ENCODE data around the gene PALB2. TPM values are rescaled to one million over a fixed set of nuclear protein-coding genes. Genes with fewer than 3 reads are reported as not detected.

PALB2 gene
- total RNA-seq, 1 experiment from 2014 or later: 19.7 TPM

DNA sequence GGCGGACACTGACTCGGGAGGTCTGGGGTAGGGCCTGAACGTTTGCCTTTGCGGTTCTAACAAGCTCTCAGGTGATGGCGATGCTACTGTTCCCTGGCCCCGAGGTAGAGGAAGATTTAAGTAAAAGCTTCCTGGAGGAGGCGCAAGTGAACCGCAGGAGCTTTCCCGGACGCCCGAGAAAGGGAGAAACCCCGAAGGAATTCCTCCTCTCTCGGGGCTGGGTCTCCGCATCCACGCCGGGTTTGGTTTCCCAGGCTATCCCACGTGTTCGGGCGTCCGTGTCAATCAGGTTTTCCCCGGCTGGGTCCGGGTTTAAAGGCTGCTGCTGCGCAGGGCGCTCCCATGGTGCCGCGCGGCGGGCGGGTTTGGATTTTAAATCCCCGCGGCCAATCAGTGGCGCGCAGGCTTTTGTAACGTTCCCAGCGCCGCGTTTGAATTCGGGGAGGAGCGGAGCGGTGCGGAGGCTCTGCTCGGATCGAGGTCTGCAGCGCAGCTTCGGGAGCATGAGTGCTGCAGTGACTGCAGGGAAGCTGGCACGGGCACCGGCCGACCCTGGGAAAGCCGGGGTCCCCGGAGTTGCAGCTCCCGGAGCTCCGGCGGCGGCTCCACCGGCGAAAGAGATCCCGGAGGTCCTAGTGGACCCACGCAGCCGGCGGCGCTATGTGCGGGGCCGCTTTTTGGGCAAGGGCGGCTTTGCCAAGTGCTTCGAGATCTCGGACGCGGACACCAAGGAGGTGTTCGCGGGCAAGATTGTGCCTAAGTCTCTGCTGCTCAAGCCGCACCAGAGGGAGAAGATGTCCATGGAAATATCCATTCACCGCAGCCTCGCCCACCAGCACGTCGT lies 37.5 kb upstream of the PALB2 start, which contains the start of gene PLK1:
Gene PLK1 (plus strand): TSS at position 460 of the 844 bp plus-strand sequence. CDS start 44 bp downstream, at position 504.
- Histone ChIP-seq H3K27ac (ENCODE audit: low read length) (peak within 1 kb of the TSS; percentile 78), H3K4me1 (ENCODE audit: low read length) (peaks cover 19% of the 10 kb centered on the region), H3K36me3 (ENCODE audit: insufficient read depth, low read length) (peaks cover 32% of the 10 kb centered on the region), H3K9ac (ENCODE audit: low read length) (peak within 1 kb of the TSS; percentile 94), H4K20me1 (ENCODE audit: insufficient read depth, low read depth, low read length) (0 out of 2 replicates have a peak, but pooled peaks cover 9% of the 10 kb centered on the region), H3K79me2 (ENCODE audit: low read length) (peaks cover 42% of the 10 kb centered on the region), H3K4me3 (ENCODE audit: low read length) (peak within 1 kb of the TSS; percentile 89), H3K9me3 (ENCODE audit: low read length) (no peaks in the 10 kb centered on the region), H3K4me2 (ENCODE audit: low read depth, low read length, poor library complexity, severe bottlenecking) (peak within 1 kb of the TSS; percentile 85), H3K9me2 (replicated peaks; ENCODE audit: insufficient read depth, low read length) (no peaks in the 10 kb centered on the region), H3K27me3 (ENCODE audit: low read length) (no peaks in the 10 kb centered on the region), H2AFZ (ENCODE audit: low read length) (peak within 1 kb of the TSS; percentile 70; the same call in 1 of the 2 replicates)
- DNase-seq: peak; percentile 96

DNA sequence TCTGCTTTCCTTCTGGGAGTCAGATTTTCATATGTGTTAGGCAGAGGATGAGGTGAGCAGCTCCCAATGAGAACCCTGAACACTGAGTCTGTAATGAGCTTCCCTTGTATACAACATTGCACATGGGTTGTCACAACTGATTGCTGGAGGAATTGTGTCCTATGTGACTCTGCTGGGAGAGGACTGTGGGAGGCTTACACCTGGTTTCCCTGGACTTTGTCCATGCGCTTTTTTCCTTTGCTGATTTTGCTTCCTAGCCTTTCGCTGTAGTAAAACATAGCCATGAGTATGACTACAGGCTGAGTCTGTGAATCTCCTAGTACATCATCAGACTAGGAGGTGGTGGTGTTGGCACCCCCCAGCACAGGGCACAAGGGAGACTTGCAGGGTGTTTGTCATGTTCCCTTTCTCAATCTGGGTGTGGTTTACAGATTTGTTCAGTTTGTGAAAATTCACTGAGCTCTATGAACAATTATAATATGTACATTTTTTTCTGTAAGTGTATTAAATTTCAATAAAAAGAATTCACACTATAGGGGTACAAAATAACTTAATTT lies 35.9 kb upstream of the PALB2 start:
- no peaks in the 10 kb centered on the region for H3K27me3 ChIP-seq (ENCODE audit: low read length)
- H3K27ac ChIP-seq (ENCODE audit: low read length): peak overlapping the region; percentile 47
- peaks cover 19% of the 10 kb centered on the region for H3K4me1 ChIP-seq (ENCODE audit: low read length)
- no peak overlapping the region for H2AFZ ChIP-seq (ENCODE audit: low read length)
- no peak overlapping the region for H3K9ac ChIP-seq (ENCODE audit: low read length)
- no peak overlapping the region for H3K4me2 ChIP-seq (ENCODE audit: low read depth, low read length, poor library complexity, severe bottlenecking)
- H3K79me2 ChIP-seq (ENCODE audit: low read length): peaks cover 34% of the 10 kb centered on the region
- no peaks in the 10 kb centered on the region for H3K9me3 ChIP-seq (ENCODE audit: low read length)
- no peak overlapping the region for H3K4me3 ChIP-seq (ENCODE audit: low read length)
- H3K9me2 ChIP-seq (replicated peaks; ENCODE audit: insufficient read depth, low read length): no peaks in the 10 kb centered on the region
- peaks cover 22% of the 10 kb centered on the region; the same call in 1 of the 2 replicates for H3K36me3 ChIP-seq (ENCODE audit: insufficient read depth, low read length)
- 0 out of 2 replicates have a peak, but pooled peaks cover 9% of the 10 kb centered on the region for H4K20me1 ChIP-seq (ENCODE audit: insufficient read depth, low read depth, low read length)
- no peak for DNase-seq

DNA sequence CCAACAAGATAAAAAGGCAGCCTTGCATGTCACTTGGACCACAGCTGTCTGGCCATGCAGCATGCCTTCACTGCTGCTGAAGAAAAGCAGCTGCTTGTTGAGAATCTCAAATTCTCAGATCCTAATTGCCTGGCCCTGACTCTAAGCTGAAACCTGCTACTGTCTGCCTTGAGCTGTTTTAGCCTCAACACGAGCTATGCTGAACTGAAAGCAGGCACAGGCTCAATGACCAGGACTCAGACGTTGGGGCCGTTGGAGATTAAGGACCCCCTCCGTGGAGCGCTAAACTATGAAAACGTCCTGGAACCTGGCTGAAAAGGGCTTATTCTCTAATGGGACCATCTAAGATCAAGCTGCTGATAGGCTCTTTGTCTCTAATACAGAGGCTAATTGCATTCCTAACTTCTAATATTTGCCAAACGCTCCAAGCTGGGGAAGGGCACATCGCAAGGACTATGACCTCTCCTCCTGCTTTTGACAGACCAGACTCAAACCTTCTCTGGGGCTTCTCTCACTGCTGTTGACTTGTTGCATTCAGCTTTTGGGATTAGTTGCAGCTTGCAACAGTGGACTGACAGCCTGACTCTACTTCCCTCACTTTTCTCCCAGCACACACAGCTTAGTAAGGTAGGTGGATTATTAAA lies 33.0 kb upstream of the PALB2 start:
- H3K79me2 ChIP-seq (ENCODE audit: low read length): peaks cover 4% of the 10 kb centered on the region
- H3K4me2 ChIP-seq (ENCODE audit: low read depth, low read length, poor library complexity, severe bottlenecking): no peak overlapping the region
- H3K36me3 ChIP-seq (ENCODE audit: insufficient read depth, low read length): peaks cover 6% of the 10 kb centered on the region; the same call in 1 of the 2 replicates
- no peaks in the 10 kb centered on the region for H3K9me2 ChIP-seq (replicated peaks; ENCODE audit: insufficient read depth, low read length)
- H3K27me3 ChIP-seq (ENCODE audit: low read length): no peaks in the 10 kb centered on the region
- H3K4me1 ChIP-seq (ENCODE audit: low read length): peaks cover 16% of the 10 kb centered on the region
- no peak overlapping the region for H3K4me3 ChIP-seq (ENCODE audit: low read length)
- no peak overlapping the region for H2AFZ ChIP-seq (ENCODE audit: low read length)
- DNase-seq: no peak
- H4K20me1 ChIP-seq (ENCODE audit: insufficient read depth, low read depth, low read length): no peaks in the 10 kb centered on the region
- no peak overlapping the region for H3K9ac ChIP-seq (ENCODE audit: low read length)
- no peak overlapping the region for H3K27ac ChIP-seq (ENCODE audit: low read length)
- H3K9me3 ChIP-seq (ENCODE audit: low read length): no peaks in the 10 kb centered on the region

DNA sequence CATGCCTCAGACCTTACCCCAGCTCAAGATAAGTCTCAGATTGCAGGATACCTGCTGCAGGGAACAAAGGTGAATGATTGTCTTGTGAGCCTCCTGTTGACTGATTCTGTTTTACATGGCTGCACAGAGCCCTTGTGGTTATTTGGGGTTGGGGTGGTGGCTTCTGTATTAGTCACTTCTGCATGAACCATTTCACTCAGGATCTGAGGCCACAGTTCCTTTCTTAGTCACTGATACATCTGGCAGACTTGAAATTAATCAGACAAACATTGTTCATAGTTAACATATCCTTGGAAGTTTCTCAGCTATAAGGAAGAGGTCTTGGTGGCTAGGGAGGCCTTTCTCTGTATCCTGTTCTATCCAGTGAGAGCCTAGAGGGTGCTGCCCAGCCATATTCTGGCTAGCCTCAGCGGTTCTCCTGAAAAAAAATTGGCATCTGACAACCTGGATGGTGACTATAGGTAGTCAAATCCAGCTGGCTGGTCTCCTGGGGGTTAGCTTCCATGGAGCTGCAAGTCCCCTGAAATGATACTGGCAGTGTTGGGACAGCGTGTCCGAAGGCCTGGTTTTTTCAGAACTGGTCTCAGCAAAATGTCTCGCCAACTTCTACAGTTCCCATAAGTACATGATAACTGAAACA lies 29.1 kb upstream of the PALB2 start:
- no peaks in the 10 kb centered on the region for H4K20me1 ChIP-seq (ENCODE audit: insufficient read depth, low read depth, low read length)
- H2AFZ ChIP-seq (ENCODE audit: low read length): no peak overlapping the region
- no peak for DNase-seq
- no peaks in the 10 kb centered on the region for H3K79me2 ChIP-seq (ENCODE audit: low read length)
- no peak overlapping the region for H3K27ac ChIP-seq (ENCODE audit: low read length)
- H3K4me1 ChIP-seq (ENCODE audit: low read length): peaks cover 15% of the 10 kb centered on the region
- no peaks in the 10 kb centered on the region for H3K27me3 ChIP-seq (ENCODE audit: low read length)
- H3K9me3 ChIP-seq (ENCODE audit: low read length): no peaks in the 10 kb centered on the region
- H3K9ac ChIP-seq (ENCODE audit: low read length): no peak overlapping the region
- H3K4me2 ChIP-seq (ENCODE audit: low read depth, low read length, poor library complexity, severe bottlenecking): no peak overlapping the region
- no peaks in the 10 kb centered on the region for H3K9me2 ChIP-seq (replicated peaks; ENCODE audit: insufficient read depth, low read length)
- no peak overlapping the region for H3K4me3 ChIP-seq (ENCODE audit: low read length)
- H3K36me3 ChIP-seq (ENCODE audit: insufficient read depth, low read length): peaks cover 30% of the 10 kb centered on the region

DNA sequence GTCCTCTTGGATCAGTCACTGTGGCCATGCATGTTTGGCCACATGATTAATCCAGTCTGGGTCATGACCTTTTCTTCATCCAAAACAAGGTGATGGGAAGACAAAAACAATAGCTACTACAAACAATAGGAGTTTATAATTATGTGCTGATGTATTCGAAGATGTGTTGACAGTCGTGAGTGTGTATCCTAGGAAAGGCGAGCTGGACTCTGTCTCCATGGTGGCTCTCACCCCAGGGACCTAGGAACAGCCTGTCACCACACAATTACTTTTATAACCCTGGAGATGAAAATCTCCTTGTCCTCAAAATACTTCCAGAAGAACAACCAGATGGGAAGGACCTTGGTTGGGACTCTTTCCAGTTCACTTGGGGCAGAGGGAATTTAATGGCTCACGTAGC lies 27.8 kb upstream of the PALB2 start:
- H3K36me3 ChIP-seq (ENCODE audit: insufficient read depth, low read length): peaks cover 36% of the 10 kb centered on the region
- no peak overlapping the region for H3K27ac ChIP-seq (ENCODE audit: low read length)
- no peaks in the 10 kb centered on the region for H3K9me2 ChIP-seq (replicated peaks; ENCODE audit: insufficient read depth, low read length)
- H3K79me2 ChIP-seq (ENCODE audit: low read length): no peaks in the 10 kb centered on the region
- H3K27me3 ChIP-seq (ENCODE audit: low read length): no peaks in the 10 kb centered on the region
- H3K9me3 ChIP-seq (ENCODE audit: low read length): no peaks in the 10 kb centered on the region
- no peak overlapping the region for H3K9ac ChIP-seq (ENCODE audit: low read length)
- H3K4me3 ChIP-seq (ENCODE audit: low read length): no peak overlapping the region
- H2AFZ ChIP-seq (ENCODE audit: low read length): no peak overlapping the region
- no peaks in the 10 kb centered on the region for H4K20me1 ChIP-seq (ENCODE audit: insufficient read depth, low read depth, low read length)
- no peak overlapping the region for H3K4me2 ChIP-seq (ENCODE audit: low read depth, low read length, poor library complexity, severe bottlenecking)
- DNase-seq: no peak
- peaks cover 15% of the 10 kb centered on the region for H3K4me1 ChIP-seq (ENCODE audit: low read length)

DNA sequence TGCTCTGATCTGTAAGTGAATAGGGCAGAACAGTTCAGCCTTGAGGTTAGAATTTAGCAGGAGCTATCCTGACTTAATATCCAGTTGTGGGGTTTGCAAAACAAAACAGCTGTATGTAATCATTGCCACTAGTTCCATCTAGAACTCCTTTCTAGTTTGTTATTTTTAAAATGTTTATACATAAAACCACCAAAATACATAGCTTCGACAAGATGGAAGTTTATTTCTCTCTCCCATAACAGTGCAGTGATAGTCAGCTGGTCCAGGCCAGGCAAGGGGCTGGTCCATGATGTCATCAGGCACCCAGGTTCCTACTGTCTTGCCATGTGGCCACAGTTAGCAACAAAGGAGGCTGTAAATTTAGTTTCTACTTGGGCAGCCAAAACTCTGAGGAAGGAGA lies 27.1 kb upstream of the PALB2 start:
- Histone ChIP-seq H3K4me3 (ENCODE audit: low read length) (no peak overlapping the region), H3K9me2 (replicated peaks; ENCODE audit: insufficient read depth, low read length) (no peaks in the 10 kb centered on the region), H3K4me2 (ENCODE audit: low read depth, low read length, poor library complexity, severe bottlenecking) (no peak overlapping the region), H3K27me3 (ENCODE audit: low read length) (no peaks in the 10 kb centered on the region), H4K20me1 (ENCODE audit: insufficient read depth, low read depth, low read length) (no peaks in the 10 kb centered on the region), H2AFZ (ENCODE audit: low read length) (no peak overlapping the region), H3K36me3 (ENCODE audit: insufficient read depth, low read length) (peaks cover 36% of the 10 kb centered on the region), H3K4me1 (ENCODE audit: low read length) (peaks cover 15% of the 10 kb centered on the region), H3K9ac (ENCODE audit: low read length) (no peak overlapping the region), H3K79me2 (ENCODE audit: low read length) (no peaks in the 10 kb centered on the region), H3K27ac (ENCODE audit: low read length) (no peak overlapping the region), H3K9me3 (ENCODE audit: low read length) (no peaks in the 10 kb centered on the region)
- no peak for DNase-seq

DNA sequence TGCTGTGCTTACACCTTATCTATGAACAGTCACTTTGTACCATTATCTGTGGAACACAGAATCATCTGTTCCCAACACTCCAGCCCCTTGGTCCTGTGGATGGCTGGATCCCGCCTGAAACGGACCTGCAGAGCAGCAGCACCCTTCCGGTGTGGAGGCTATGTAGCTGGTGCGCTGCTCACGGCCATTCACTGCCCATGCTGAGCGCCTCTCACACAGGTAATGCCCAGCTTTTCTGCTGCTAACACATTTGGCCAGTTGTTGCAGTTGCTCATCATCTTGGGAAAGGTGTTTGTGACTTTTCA lies 26.2 kb upstream of the PALB2 start:
- H3K4me2 ChIP-seq (ENCODE audit: low read depth, low read length, poor library complexity, severe bottlenecking): no peak overlapping the region
- no peak overlapping the region for H3K27ac ChIP-seq (ENCODE audit: low read length)
- no peaks in the 10 kb centered on the region for H3K9me2 ChIP-seq (replicated peaks; ENCODE audit: insufficient read depth, low read length)
- H3K9me3 ChIP-seq (ENCODE audit: low read length): no peaks in the 10 kb centered on the region
- no peaks in the 10 kb centered on the region for H3K27me3 ChIP-seq (ENCODE audit: low read length)
- no peak overlapping the region for H3K9ac ChIP-seq (ENCODE audit: low read length)
- H4K20me1 ChIP-seq (ENCODE audit: insufficient read depth, low read depth, low read length): no peaks in the 10 kb centered on the region
- H2AFZ ChIP-seq (ENCODE audit: low read length): no peak overlapping the region
- DNase-seq: no peak
- H3K4me1 ChIP-seq (ENCODE audit: low read length): peaks cover 15% of the 10 kb centered on the region
- H3K36me3 ChIP-seq (ENCODE audit: insufficient read depth, low read length): peaks cover 44% of the 10 kb centered on the region
- peaks cover 7% of the 10 kb centered on the region; the same call in 1 of the 2 replicates for H3K79me2 ChIP-seq (ENCODE audit: low read length)
- no peak overlapping the region for H3K4me3 ChIP-seq (ENCODE audit: low read length)
